Hematopoietic multipotent progenitor cell (in vitro differentiated cells): ENCODE data around the gene ABHD14A. TPM values are rescaled to one million over a fixed set of nuclear protein-coding genes. Genes with fewer than 3 reads are reported as not detected.
"Not testable (repeated sequence)": the region's sequence is repeated elsewhere in the genome, so short reads cannot be mapped to it uniquely, and the experiment has no call there.

Experiments used
- DNase-seq, 3 donors: peaks; one replicate each; pipeline ENCODE4 v3.0.0-alpha.2; 2011 to 2015; ENCODE audit warnings: low read depth in 2 of 3, low spot score in 2 of 3
- total RNA-seq: library from RNA; depleted of rRNA; stranded (reverse); fragments of >200 nt; gene quantifications from one replicate; pipeline ENCODE4 v1.2.3, GENCODE V29; 2012

Gene ABHD14A
- total RNA-seq, 1 donor = 28.5 TPM

DNA sequence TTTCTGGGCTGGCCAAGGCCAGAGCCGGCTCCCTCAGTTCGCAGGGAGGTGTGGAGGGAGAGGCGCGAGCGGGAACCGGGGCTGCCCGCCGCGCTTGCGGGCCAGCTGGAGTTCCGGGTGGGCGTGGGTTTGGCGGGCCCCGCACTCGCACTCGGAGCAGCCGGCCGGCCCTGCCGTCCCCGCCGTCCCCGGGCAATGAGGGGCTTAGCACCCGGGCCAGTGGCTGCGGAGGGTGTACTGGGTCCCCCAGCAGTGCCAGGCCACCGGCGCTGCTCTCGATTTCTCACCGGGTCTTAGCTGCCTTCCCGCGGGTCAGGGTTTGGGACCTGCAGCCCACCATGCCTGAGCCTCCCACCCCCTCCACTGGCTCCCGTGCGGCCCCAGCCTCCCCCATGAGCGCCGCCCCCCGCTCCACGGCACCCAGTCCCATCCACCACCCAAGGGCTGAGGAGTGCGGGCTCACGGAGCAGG lies 15.7 kb downstream of the ABHD14A start:
- not testable (repeated sequence) for DNase-seq

DNA sequence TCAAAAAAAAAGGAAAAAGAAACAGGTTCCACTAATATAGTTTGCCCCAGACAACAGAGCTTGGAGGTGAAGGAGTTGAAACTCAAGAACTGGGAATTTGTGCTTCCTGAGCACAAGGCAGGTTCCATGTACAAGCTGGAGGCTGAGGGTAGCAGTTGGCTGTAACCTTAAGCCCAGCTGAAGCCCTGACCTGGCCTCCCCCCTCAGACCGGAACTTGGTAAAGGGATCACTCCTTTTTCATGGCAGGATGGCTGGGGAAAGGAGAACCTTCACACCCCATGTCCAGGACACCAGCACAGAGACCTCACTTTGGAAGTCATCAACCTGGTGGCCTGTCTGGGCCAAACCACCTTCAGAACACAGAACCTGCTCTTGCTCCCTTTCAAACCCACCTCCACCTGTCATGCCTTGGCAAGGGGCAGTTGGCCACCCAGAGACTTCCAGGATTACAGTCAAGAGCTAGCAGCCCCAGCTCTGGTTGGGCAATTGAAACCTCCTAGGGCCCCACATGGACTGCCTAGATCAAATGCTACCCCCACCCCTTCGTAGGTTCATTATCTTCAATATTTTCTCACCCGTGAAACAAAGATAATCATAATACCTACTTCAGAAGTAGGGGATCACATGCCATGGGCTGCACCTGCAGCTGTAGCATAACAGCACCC lies 17.3 kb downstream of the ABHD14A start:
- DNase-seq = no peak

DNA sequence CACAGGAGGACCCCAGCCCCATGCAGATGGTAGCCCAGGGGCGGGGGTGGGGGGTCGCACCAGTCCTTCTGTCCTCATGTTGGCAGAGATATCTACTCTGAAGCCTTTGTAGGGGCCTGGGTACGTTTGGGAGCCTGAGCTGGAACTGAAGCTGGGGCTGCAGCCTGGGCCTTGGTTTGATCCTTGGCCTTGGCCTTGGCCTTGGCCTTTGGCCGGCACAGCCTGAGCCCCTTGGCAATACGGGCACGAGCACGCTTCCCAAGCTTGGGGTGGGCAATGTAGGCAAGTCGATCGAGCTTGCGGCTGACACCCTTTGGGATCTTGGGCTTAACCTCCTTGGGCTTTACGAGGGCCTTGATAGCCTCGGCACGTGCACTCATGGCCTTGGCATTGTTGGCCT lies 18.8 kb downstream of the ABHD14A start:
- not testable (repeated sequence) for DNase-seq

DNA sequence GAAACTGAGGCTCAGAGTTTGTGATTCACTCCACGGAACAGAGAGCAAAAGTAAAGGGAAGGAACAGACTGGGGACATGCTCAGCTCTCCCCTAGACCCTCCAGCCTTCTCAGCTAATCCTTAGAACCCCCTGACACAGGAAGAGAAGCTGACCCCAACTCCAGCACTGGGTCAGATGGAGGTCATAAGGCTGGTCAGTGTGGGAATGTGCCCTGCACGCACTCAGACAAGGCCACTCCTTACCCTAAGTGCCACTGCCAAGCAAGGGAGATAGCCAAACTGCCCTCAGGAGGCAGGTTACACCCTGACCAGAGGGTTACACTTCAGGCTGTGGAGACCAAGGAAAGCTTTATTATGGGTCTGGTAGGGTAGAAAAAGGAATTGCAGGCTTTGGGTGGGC lies 19.7 kb downstream of the ABHD14A start:
- no peak for DNase-seq

DNA sequence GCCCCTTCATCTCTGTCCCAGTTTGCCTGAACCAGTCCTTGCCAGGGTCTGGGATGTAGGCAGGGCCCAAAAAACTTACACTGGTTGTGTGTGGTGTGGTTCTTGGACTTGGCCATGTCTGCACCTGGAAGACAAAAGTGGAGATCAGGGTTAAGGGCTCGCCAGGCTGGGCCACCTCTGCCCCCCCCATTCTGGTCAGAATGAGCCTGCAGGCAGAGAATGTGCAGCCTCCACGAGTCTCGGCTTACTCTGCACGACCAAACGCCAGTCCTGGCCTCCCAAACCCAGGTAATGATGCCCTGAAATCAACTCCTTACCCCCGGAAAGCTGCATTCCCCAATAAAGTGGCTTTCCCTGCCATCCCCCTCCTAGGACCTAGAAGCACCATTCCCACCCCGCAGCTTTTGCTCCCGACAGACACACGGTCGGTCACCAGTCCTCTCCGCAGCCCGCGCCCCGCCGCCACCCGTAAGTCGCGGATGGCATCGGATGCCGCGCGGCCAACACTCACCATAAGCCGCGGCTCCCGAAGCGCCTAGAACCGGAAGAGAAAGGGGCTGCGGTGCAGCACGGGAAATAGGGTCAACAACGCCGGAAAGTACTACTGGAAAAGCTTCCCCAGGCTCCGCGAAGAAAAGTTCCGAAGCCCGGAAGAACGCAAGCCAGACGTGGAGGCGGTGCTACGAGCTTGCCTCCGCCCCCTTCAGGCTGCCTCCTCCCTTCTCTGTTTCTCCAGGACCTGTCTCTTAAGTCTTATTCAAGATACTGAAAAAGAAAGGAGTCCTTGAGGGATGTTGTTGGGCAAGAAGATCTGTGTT lies 20.7 kb downstream of the ABHD14A start, which contains the start of gene RPL29:
Gene RPL29, minus strand, starts transcription at position 550 of the 818 bp plus-strand sequence. Its CDS starts 434 bp downstream, at position 116.
- DNase-seq = peak; percentile 77 to 97 (median 96)

DNA sequence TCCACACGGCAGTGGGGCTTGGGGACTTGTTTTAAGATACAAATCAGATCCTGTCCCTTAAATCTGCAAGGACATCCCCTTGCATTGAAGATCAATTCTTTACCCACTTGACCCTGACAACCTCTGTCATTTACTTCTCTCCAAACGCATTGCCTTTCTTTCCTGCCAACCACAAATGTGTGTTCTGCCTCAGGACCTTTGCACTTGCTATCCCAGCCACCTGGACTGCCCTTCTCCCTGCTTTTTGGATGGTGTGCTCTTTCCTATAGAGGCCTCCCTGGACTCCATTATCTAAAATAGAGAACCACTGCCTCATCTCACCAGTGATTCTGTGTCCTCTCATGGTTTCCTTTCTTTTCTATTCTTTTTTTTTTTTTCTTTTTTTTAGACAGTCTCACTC lies 22.3 kb downstream of the ABHD14A start:
- DNase-seq = no peak

DNA sequence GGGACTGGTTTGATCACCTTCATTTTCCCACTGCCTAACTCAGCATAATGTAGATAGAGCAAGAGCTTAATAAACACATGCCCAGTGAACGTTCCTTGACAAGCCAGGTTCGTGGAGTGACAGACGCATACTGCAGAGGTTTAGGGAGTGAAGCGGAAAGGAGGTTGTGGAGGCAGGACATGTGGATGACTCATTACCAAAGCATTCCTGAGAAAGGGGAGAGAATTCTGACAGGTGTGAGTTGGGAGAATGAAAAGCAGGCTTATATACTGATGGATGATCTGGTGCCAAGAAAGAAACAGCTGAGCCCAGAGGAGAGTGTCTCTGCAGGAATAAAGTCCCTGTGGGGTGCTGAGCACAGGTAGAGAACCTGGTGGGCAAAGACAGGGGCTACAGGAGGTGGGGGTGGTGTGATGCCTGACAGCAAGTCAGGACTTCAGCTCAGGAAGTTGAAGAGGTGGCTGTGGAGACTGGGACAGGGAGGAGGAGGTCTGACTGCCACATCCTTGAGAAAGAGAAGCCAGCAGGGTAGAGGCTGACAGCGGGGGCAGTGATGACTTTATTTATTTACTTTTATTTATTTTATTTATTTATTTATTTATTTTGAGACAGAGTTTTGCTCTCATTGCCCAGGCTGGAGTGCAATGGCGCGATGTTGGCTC lies 23.2 kb downstream of the ABHD14A start:
- no peak for DNase-seq

DNA sequence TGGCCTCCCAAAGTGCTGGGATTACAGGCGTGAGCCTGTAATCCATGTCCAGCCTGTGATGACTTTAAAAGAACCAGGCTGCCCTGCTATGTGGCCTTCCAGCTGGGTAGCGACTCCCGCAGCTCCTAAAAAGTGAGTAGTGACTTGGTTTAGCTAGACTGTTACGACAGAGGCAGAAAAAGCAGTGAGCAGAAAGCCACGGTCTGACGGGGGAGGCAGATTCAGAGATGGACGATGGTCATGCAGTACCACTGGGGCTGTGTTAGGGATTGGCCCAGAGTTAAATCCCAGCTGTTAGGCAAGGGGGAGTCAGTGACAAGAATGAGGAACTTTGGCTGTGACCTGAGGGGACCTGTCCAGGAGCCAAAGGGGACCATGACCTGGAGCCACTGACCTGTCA lies 23.9 kb downstream of the ABHD14A start:
- DNase-seq = no peak

DNA sequence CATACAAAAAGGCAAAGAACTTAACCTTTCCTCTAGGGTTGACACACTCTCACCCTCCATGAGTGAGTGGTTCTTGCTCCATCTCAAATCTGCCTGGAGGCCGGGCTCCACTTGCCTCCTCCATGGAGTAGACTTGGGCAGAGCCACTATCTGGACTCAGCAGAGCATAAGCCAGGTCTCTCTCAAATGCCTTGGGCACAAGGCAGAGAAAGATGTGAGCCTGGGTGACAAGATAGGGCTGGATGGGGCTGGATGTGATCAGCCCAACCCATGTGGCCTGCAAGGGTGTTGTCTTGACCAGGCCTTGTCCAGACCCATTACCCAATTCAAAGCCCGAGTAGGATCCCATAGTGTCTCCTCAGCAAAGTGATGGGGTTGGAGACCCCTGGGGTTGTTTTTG lies 25.0 kb downstream of the ABHD14A start:
- DNase-seq = no peak

DNA sequence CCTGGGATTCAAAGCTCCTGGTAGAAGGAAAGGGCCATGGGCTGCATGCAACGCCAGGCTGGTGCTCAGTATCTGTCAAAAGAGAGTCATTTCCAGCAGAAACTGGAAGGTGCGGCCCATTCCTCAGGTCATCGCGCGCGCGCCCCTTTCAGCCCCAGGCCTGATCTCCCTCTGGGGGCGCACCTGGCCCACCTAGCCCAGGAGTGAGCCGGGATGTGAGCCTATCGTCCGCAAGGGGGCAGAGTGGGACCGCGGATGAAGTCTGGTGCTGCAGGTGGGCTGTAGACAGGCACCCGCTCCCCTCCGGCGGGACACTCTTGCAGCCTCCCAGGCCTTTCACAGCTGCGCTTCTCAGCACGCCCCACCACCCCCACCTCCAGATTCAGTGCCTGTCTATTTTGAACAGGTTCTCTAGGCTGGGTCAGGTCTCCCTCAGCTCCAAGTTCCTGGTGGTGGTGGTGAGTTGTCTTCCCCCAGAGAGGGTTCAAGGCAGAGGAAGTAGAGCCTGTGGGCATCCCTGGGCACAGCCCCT lies 26.6 kb downstream of the ABHD14A start:
- peak; percentile 79 to 93 (median 85) for DNase-seq

DNA sequence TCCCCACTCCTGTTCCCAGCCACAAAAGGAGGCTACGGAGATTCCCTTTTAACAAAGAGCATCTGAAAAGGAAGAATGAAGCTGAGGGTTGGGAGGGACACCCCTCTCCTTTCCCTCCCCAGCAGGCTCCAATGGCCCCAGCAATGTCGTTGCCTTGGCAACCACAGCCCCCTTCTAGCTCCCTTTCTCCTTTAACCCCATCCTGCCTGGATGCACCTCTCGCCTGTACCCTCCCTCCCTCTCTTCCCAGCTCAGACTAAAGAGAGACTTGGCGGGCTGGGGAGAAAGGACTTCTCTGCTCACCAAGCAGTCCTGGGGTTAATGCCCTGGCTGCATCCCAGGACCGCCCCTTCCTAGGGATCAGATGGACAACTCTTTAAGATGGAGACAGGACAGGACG lies 27.9 kb downstream of the ABHD14A start:
- no peak for DNase-seq

DNA sequence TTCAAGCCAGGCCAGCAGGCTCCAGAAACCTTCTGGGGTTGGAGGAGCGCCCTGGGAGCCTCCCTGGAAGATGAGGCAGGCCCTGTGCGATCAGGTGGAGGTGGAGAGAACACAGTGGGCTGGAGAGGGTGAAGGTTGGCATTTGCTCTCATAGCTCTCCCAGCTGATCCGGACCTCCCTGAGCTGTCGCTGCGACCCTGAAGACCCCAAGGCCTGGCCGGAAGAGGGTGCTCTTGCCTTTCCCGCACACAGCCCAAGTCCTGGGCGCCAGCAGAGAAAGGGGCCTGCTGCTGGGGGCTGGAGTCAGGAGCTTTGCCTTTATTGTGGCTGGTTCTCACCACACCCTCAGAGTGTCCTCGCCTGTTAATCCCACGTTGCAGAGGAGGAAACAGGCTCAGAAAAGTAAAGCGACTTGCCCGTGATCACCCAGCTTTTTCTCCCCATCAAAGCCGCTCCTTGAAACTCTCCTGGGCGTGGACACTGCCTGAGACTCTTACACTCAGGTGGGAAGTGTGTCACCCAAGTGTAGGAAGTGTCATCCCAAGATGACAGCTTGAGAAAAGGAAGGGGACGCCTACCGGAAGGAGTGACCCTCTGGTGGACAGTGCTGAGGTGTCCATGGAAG lies 29.4 kb downstream of the ABHD14A start:
- peak in 1 of 3 donors; percentile 45 for DNase-seq

DNA sequence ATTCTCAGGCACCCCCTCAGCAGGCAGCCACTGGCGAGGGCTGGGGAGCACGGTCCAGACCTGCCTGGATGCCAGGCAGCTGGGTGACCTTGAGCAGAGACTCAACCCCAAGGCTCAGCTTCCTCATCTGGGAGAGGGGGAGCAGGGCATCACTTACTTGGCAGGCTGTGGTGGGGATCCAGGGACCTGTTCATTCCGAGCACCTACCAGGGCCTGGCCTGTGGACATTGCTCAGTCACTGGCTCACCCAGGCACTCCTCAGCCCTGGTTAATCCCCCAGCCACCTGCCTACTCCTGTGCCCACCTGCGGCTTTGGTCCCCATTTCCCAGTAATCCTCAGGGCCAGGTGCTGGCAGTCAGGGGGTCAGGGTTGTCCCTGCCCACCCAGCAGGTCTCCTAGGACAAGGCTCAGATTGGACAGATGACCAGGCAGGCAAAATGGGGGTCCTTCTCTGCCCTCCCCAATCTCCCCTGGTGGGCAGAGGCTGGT lies 30.1 kb downstream of the ABHD14A start:
- no peak for DNase-seq

DNA sequence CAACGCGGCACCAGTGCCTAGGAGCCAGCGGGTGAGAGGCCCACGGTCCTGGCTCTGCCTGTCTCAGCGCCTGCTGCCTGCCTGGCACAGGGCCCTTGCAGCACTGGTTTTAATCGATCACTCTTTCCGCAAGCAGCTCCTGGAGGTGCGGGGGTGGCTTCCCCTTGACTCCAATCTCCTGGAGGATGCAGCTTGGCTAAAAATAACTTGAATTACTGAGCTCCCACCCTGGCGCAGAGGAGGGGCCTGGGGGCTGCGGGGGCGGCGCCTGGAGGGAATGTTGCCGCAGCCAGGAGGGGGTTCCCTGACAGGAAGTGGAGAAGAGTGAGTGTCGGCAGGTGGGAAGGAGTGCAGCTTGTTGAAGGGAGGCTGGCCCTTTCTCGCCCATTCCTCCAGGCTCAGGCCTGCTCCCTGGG lies 30.7 kb downstream of the ABHD14A start:
- DNase-seq = no peak

DNA sequence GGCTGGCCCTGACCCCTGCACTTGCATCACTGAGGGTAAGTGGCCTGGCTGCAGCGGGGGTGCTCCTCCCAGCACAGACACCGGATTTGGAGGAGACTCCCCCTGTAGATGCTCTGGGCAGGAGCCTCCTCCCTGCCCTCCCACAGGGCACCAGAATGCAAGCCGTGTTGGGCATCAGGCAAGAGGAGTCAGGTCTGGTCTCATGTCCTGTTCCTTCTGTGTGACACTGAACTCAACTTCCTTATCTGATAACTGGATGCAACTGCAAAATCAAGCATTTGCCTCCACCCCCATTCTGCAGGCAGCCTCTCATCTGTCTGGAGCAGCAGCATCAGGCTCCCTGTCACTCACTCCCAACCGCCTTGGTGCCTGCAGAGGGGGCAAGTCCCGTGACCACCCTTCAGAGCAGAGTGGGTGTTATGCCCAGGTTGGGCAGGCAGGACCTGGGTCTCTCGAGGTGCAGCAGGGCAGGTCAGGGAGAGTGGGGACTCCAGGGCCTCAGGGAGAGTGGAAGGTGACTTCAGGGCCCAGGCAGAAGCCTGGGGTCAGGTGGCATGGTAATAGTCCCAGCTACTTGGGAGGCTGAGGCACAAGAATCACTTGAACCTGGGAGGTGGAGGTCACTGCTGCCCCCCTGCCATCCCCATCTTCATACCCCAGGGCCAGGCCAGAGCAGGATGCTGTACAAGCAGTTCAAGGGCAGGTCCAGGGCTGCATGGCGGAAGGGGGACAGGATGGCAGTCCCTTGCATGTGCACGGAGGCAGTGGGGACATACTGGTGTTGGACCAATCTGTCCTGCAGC lies 31.4 kb downstream of the ABHD14A start:
- peak in 1 of 3 donors; percentile 34 for DNase-seq

DNA sequence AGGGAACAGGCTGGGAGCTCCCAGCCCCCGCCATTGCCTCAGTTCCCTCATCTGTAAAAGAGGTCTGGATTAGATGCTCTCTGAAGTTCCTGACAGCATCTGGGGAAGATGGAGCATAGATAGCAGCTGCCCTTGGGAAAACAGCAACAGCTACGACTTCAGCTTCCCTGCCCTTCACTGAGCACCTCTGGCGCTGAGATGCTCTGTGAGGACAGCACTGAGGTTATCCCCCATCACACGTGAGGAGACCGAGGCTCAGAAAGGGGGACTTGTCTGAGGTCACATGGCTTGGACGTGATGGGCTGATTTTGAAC lies 31.9 kb downstream of the ABHD14A start:
- DNase-seq = no peak

DNA sequence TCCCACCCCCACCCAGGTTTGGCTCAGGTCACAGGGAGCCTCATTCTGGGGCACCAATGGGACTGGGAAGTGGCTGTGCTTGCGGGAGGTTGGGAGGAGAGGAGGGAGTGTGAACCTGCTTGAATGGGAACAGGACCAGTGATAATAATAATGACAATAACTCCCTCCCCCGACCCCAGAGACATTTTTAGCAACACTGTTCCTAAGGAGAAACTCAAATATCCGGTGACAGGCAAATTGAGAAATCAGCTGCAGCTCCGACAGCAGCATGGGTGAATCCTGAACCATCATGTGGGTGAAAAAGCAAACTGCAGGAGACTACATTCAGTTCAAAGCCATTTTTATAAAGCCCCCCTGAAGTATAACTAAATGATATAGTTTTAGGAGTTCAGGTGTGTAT lies 32.4 kb downstream of the ABHD14A start:
- no peak for DNase-seq

DNA sequence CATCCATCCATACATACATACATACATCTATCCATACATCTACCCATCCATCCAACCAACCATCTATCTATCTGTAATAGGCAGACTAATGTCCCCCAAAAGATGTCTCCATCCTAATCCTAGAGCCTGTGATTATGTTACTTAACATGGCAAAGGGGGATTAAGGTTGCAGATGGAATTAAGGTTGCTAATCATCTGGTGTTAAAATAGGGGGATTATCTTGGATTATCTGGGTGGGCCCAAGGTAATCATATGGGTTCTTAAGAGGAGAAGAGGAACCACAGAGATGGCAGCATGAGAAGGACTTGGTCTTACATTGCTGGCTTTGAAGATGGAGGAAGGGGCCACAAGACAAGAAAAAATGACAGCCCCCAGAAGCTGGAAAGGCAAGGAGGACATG lies 35.6 kb downstream of the ABHD14A start:
- DNase-seq = no peak

DNA sequence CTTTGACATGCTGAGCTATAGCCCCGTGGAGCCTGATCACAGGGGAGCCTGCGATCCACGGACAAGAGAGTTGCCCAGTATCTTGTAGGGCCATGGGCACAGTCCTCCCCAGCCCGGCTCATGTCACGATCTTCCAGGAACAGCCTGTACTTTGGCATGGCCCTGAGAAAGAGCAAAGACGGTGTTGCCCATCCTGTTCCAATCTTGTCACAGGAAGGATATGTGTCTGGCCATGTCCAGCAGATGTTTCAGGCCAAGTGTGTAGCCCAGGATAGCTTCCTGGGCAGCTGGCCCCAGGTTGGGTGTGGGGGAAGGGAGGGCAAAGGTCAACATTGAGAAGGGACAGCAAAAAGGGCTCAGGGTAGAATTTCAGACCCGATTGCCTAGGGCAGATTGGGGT lies 37.8 kb downstream of the ABHD14A start:
- DNase-seq = no peak
